Immature natural killer cell (primary cell): ENCODE data around the gene HSD17B13. TPM values are rescaled to one million over a fixed set of nuclear protein-coding genes. Genes with fewer than 3 reads are reported as not detected.
"Not testable (repeated sequence)": the region's sequence is repeated elsewhere in the genome, so short reads cannot be mapped to it uniquely, and the experiment has no call there.

ENCODE experiments used
- DNase-seq, 3 donors: peaks; one replicate each; pipeline ENCODE4 v3.0.0; 2022; ENCODE audit warnings: mixed read lengths in 1 of 3
- H3K27ac Mint-ChIP-seq, 6 donors: one replicate each; pipeline ENCODE4 v1.8.0; 2020; ENCODE audit warnings: mixed read lengths in 6 of 6, mild to moderate bottlenecking in 5 of 6, inconsistent platforms in 4 of 6, moderate library complexity in 3 of 6
- H3K27me3 Mint-ChIP-seq, 3 donors: one replicate each; pipeline ENCODE4 v1.8.0; 2020 to 2021; ENCODE audit warnings: low read depth in 3 of 3, mild to moderate bottlenecking in 3 of 3, mixed read lengths in 3 of 3, moderate library complexity in 3 of 3, inconsistent platforms in 1 of 3
- H3K36me3 Mint-ChIP-seq, 3 donors: one replicate each; pipeline ENCODE4 v1.8.0; 2020; ENCODE audit warnings: mixed read lengths in 3 of 3, inconsistent platforms in 2 of 3, mild to moderate bottlenecking in 2 of 3
- H3K4me1 Mint-ChIP-seq, 2 donors: one replicate each; pipeline ENCODE4 v1.8.0; 2020; ENCODE audit warnings: inconsistent platforms in 2 of 2, mild to moderate bottlenecking in 2 of 2, mixed read lengths in 2 of 2, moderate library complexity in 1 of 2
- H3K4me3 Mint-ChIP-seq, 5 donors: one replicate each; pipeline ENCODE4 v1.8.0; 2020; ENCODE audit warnings: mild to moderate bottlenecking in 5 of 5, mixed read lengths in 5 of 5, inconsistent platforms in 3 of 5, moderate library complexity in 3 of 5
- H3K9me3 Mint-ChIP-seq, 6 donors: one replicate each; pipeline ENCODE4 v1.8.0; 2020; ENCODE audit warnings: mild to moderate bottlenecking in 6 of 6, mixed read lengths in 6 of 6, inconsistent platforms in 4 of 6, moderate library complexity in 3 of 6
- polyA plus RNA-seq, 3 donors: library from polyadenylated mRNA; unstranded; fragments of 300-500 nt; fragmentation: Illumina TruSeq; gene quantifications; one replicate each; pipeline ENCODE4 v1.2.3, GENCODE V29; 2021

HSD17B13 gene
- polyA plus RNA-seq, 3 donors from 2014 or later = 0.10 TPM; not detected in 2

- H3K36me3 Mint-ChIP-seq = peaks cover 0 to 13% (median 4%) of the 10 kb centered on the region in 3 donors
- no peaks in the 10 kb centered on the region for H3K27me3 Mint-ChIP-seq
- no peak for DNase-seq
- H3K27ac Mint-ChIP-seq = no peak overlapping the region
- no peak overlapping the region for H3K4me3 Mint-ChIP-seq
- H3K4me1 Mint-ChIP-seq = no peaks in the 10 kb centered on the region
- H3K9me3 Mint-ChIP-seq = no peaks in the 10 kb centered on the region
Measured at GRCh38 chr4:87309625-87310024, 13.1 kb downstream of the HSD17B13 start.

- Mint-ChIP-seq H3K9me3 (no peaks in the 10 kb centered on the region), H3K4me1 (no peaks in the 10 kb centered on the region), H3K4me3 (no peak overlapping the region), H3K27ac (no peak overlapping the region), H3K27me3 (no peaks in the 10 kb centered on the region), H3K36me3 (peaks cover 0 to 10% (median 4%) of the 10 kb centered on the region in 3 donors)
- no peak for DNase-seq
Measured at GRCh38 chr4:87306056-87306455, 16.6 kb downstream of the HSD17B13 start.

- Mint-ChIP-seq H3K4me1 (no peaks in the 10 kb centered on the region), H3K4me3 (no peak overlapping the region), H3K36me3 (peaks cover 0 to 10% (median 4%) of the 10 kb centered on the region in 3 donors), H3K27ac (no peak overlapping the region), H3K9me3 (no peaks in the 10 kb centered on the region), H3K27me3 (no peaks in the 10 kb centered on the region)
- DNase-seq = no peak
Measured at GRCh38 chr4:87305562-87305961, 17.1 kb downstream of the HSD17B13 start.

GRCh38 chr4:87304745-87305432 is 17.8 kb downstream of the HSD17B13 start:
- no peak for DNase-seq
- H3K36me3 Mint-ChIP-seq = peaks cover 0 to 10% (median 4%) of the 10 kb centered on the region in 3 donors
- H3K27ac Mint-ChIP-seq = no peak overlapping the region
- no peaks in the 10 kb centered on the region for H3K4me1 Mint-ChIP-seq
- no peak overlapping the region for H3K4me3 Mint-ChIP-seq
- H3K27me3 Mint-ChIP-seq = peaks cover 0 to 1% (median 0%) of the 10 kb centered on the region in 3 donors
- H3K9me3 Mint-ChIP-seq = no peaks in the 10 kb centered on the region

GRCh38 chr4:87299898-87300297 is 22.8 kb downstream of the HSD17B13 start:
- peaks cover 0 to 9% (median 3%) of the 10 kb centered on the region in 3 donors for H3K27me3 Mint-ChIP-seq
- H3K27ac Mint-ChIP-seq = no peak overlapping the region
- H3K9me3 Mint-ChIP-seq = peaks cover 0 to 5% (median 0%) of the 10 kb centered on the region in 6 donors
- no peaks in the 10 kb centered on the region for H3K36me3 Mint-ChIP-seq
- DNase-seq = no peak
- no peak overlapping the region for H3K4me3 Mint-ChIP-seq
- H3K4me1 Mint-ChIP-seq = no peaks in the 10 kb centered on the region

- no peak overlapping the region for H3K27ac Mint-ChIP-seq
- H3K4me1 Mint-ChIP-seq = no peaks in the 10 kb centered on the region
- no peak overlapping the region for H3K4me3 Mint-ChIP-seq
- H3K36me3 Mint-ChIP-seq = no peaks in the 10 kb centered on the region
- peaks cover 5 to 15% (median 9%) of the 10 kb centered on the region in 6 donors for H3K9me3 Mint-ChIP-seq
- peaks cover 0 to 9% (median 8%) of the 10 kb centered on the region in 3 donors for H3K27me3 Mint-ChIP-seq
- DNase-seq = no peak
Measured at GRCh38 chr4:87298362-87298761, 24.3 kb downstream of the HSD17B13 start.

GRCh38 chr4:87294911-87295310 is 27.8 kb downstream of the HSD17B13 start:
- H3K27me3 Mint-ChIP-seq = peaks cover under 1 to 10% (median 7%) of the 10 kb centered on the region in 3 donors
- not testable (repeated sequence) for H3K4me1 Mint-ChIP-seq, H3K27ac Mint-ChIP-seq, H3K4me3 Mint-ChIP-seq, DNase-seq, H3K36me3 Mint-ChIP-seq
- peaks cover 5 to 18% (median 10%) of the 10 kb centered on the region in 6 donors for H3K9me3 Mint-ChIP-seq

GRCh38 chr4:87293889-87294288 is 28.8 kb downstream of the HSD17B13 start:
- not testable (repeated sequence) for H3K36me3 Mint-ChIP-seq, H3K27ac Mint-ChIP-seq, DNase-seq, H3K4me3 Mint-ChIP-seq, H3K27me3 Mint-ChIP-seq, H3K4me1 Mint-ChIP-seq
- peaks cover 5 to 18% (median 10%) of the 10 kb centered on the region in 6 donors for H3K9me3 Mint-ChIP-seq

GRCh38 chr4:87286970-87287369 is 35.7 kb downstream of the HSD17B13 start:
- peaks cover 0 to 7% (median 0%) of the 10 kb centered on the region in 3 donors for H3K36me3 Mint-ChIP-seq
- peaks cover 3 to 17% (median 9%) of the 10 kb centered on the region in 6 donors for H3K9me3 Mint-ChIP-seq
- DNase-seq = no peak
- H3K4me1 Mint-ChIP-seq = no peaks in the 10 kb centered on the region
- H3K27me3 Mint-ChIP-seq = peaks cover 0 to 5% (median 5%) of the 10 kb centered on the region in 3 donors
- H3K4me3 Mint-ChIP-seq = no peak overlapping the region
- H3K27ac Mint-ChIP-seq = no peak overlapping the region

- H3K9me3 Mint-ChIP-seq = peaks cover 3 to 17% (median 9%) of the 10 kb centered on the region in 6 donors
- H3K27ac Mint-ChIP-seq, H3K4me1 Mint-ChIP-seq: not testable (repeated sequence)
Measured at GRCh38 chr4:87284268-87284667, 38.4 kb downstream of the HSD17B13 start.

GRCh38 chr4:87283151-87283550 is 39.5 kb downstream of the HSD17B13 start:
- Mint-ChIP-seq H3K4me3 (no peak overlapping the region), H3K27ac (no peak overlapping the region), H3K36me3 (peaks cover 0 to 7% (median 0%) of the 10 kb centered on the region in 3 donors), H3K27me3 (peaks cover 2 to 5% (median 3%) of the 10 kb centered on the region in 3 donors), H3K9me3 (peaks cover 3 to 17% (median 9%) of the 10 kb centered on the region in 6 donors), H3K4me1 (no peaks in the 10 kb centered on the region)
- no peak for DNase-seq

More at GRCh38 chr4:87284268-87284667, 38.4 kb downstream of the HSD17B13 start:
- not testable (repeated sequence) for H3K27me3 Mint-ChIP-seq, H3K4me3 Mint-ChIP-seq, DNase-seq, H3K36me3 Mint-ChIP-seq

GRCh38 chr4:87281603-87282002 is 41.1 kb downstream of the HSD17B13 start:
- H3K4me3 Mint-ChIP-seq = no peak overlapping the region
- peaks cover 2 to 5% (median 3%) of the 10 kb centered on the region in 3 donors for H3K27me3 Mint-ChIP-seq
- no peaks in the 10 kb centered on the region for H3K4me1 Mint-ChIP-seq
- H3K27ac Mint-ChIP-seq = no peak overlapping the region
- peaks cover 0 to 7% (median 0%) of the 10 kb centered on the region in 3 donors for H3K36me3 Mint-ChIP-seq
- DNase-seq = no peak
- peaks cover 3 to 17% (median 7%) of the 10 kb centered on the region in 6 donors for H3K9me3 Mint-ChIP-seq

- Mint-ChIP-seq H3K27me3 (peaks cover 2 to 5% (median 5%) of the 10 kb centered on the region in 3 donors), H3K4me1 (no peaks in the 10 kb centered on the region), H3K9me3 (peaks cover 0 to 4% (median 0%) of the 10 kb centered on the region in 6 donors), H3K27ac (no peak overlapping the region), H3K4me3 (no peak overlapping the region), H3K36me3 (no peaks in the 10 kb centered on the region)
- DNase-seq = no peak
Measured at GRCh38 chr4:87278335-87278794, 44.3 kb downstream of the HSD17B13 start.

GRCh38 chr4:87275311-87275710 is 47.4 kb downstream of the HSD17B13 start:
- Mint-ChIP-seq H3K27me3 (peaks cover 2 to 9% (median 5%) of the 10 kb centered on the region in 3 donors), H3K27ac (no peak overlapping the region), H3K4me1 (no peaks in the 10 kb centered on the region), H3K4me3 (no peak overlapping the region), H3K9me3 (no peaks in the 10 kb centered on the region), H3K36me3 (no peaks in the 10 kb centered on the region)
- DNase-seq = no peak
